Fibroblast of mammary gland (primary cell): Measurements from ENCODE around the gene CPEB4.
A peak's percentile ranks its signal among the peaks of the same experiment; 100 is the strongest.

Experiments used
- DNase-seq: peaks from one replicate; pipeline ENCODE4 v3.0.0-alpha.2; 2010; ENCODE audit warnings: low read depth
- H3K4me3 ChIP-seq: 2 replicates; pipeline ENCODE4 v1.5.1; 2011; ENCODE audit warnings: low read depth, mild to moderate bottlenecking, low read length, moderate library complexity; ENCODE audit not compliant: control insufficient read depth
- TF ChIP-seq, protein P1 (sequence below): conservative IDR thresholded peaks from 2 replicates; pipeline ENCODE4 v1.5.1; 2011; ENCODE audit warnings: low read depth, low read length, inconsistent platforms; ENCODE audit not compliant: control insufficient read depth, insufficient read depth

The CPEB4 gene

GRCh38 chr5:173880306-173880985 lies 7.7 kb upstream of the CPEB4 start:
- no peak overlapping the region for H3K4me3 ChIP-seq
- TF ChIP-seq, protein P1, sequence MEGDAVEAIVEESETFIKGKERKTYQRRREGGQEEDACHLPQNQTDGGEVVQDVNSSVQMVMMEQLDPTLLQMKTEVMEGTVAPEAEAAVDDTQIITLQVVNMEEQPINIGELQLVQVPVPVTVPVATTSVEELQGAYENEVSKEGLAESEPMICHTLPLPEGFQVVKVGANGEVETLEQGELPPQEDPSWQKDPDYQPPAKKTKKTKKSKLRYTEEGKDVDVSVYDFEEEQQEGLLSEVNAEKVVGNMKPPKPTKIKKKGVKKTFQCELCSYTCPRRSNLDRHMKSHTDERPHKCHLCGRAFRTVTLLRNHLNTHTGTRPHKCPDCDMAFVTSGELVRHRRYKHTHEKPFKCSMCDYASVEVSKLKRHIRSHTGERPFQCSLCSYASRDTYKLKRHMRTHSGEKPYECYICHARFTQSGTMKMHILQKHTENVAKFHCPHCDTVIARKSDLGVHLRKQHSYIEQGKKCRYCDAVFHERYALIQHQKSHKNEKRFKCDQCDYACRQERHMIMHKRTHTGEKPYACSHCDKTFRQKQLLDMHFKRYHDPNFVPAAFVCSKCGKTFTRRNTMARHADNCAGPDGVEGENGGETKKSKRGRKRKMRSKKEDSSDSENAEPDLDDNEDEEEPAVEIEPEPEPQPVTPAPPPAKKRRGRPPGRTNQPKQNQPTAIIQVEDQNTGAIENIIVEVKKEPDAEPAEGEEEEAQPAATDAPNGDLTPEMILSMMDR = no peak
- DNase-seq = peak; percentile 67

- no peak overlapping the region for H3K4me3 ChIP-seq
- peak; percentile 34 for DNase-seq
- TF ChIP-seq, protein P1 = no peak
Measured at GRCh38 chr5:173881811-173882575, 6.2 kb upstream of the CPEB4 start.

DNA sequence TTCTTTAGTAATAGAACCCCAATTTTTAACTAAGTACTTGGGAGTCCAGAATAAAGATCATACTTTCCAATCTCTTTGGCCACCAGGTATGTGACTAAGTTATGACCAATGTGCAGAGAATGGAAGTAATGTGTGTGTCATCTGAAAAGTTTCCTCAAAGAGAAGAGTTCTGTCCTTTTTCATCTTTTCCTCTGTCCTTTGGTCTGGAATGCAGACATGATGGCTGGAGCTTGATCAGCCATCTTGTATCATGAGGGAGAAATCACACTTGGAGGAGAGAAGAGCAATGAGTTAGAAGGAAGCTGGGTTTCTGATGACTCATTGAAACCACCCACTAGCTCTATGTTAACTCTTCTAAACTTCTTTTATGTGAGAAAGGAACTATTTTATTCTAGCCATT lies 5.5 kb upstream of the CPEB4 start:
- TF ChIP-seq, protein P1 = no peak
- peak; percentile 27 for DNase-seq

GRCh38 chr5:173883347-173883924 lies 4.7 kb upstream of the CPEB4 start:
- TF ChIP-seq, protein P1 = no peak
- no peak overlapping the region for H3K4me3 ChIP-seq

More for the DNA sequence above, 5.5 kb upstream of the CPEB4 start:
- H3K4me3 ChIP-seq = no peak overlapping the region

GRCh38 chr5:173884402-173885053 lies 3.6 kb upstream of the CPEB4 start:
- no peak overlapping the region for H3K4me3 ChIP-seq
- no peak for DNase-seq
- TF ChIP-seq, protein P1 = no peak

More at GRCh38 chr5:173883347-173883924, 4.7 kb upstream of the CPEB4 start:
- no peak for DNase-seq

GRCh38 chr5:173885054-173885443 lies 3.1 kb upstream of the CPEB4 start:
- TF ChIP-seq, protein P1 = no peak
- no peak for DNase-seq
- H3K4me3 ChIP-seq = no peak overlapping the region
